Lower lobe of right lung (tissue), 2 donors: ENCODE data around the gene ABO. TPM values are rescaled to one million over a fixed set of nuclear protein-coding genes. Genes with fewer than 3 reads are reported as not detected.
"Not testable (repeated sequence)": the region's sequence is repeated elsewhere in the genome, so short reads cannot be mapped to it uniquely, and the experiment has no call there.

ENCODE experiments used
- ATAC-seq, 2 donors: fragments of 200-7000 bp; cut with Tn5 transposase; one replicate each; pipeline ENCODE4 v1.9.1; 2020 to 2022; ENCODE audit warnings: mild to moderate bottlenecking in 2 of 2, moderate library complexity in 2 of 2
- DNase-seq: peaks from one replicate; pipeline ENCODE4 v3.0.0-alpha.2; 2020
- H3K27ac ChIP-seq: fragments of 200-600 bp; one replicate; pipeline ENCODE4 v1.8.0; 2022
- H3K27me3 ChIP-seq: fragments of 200-600 bp; one replicate; pipeline ENCODE4 v1.8.0; 2022; ENCODE audit warnings: low read depth
- H3K36me3 ChIP-seq: fragments of 200-600 bp; one replicate; pipeline ENCODE4 v1.8.0; 2022; ENCODE audit warnings: mild to moderate bottlenecking
- H3K4me1 ChIP-seq: fragments of 200-600 bp; one replicate; pipeline ENCODE4 v1.8.0; 2022
- H3K4me3 ChIP-seq: fragments of 200-600 bp; one replicate; pipeline ENCODE4 v1.8.0; 2022; ENCODE audit warnings: mild to moderate bottlenecking
- H3K9me3 ChIP-seq: fragments of 200-600 bp; one replicate; pipeline ENCODE4 v1.8.0; 2022
- intact Hi-C: fragments of 100-400 bp; cut with DNase I; formaldehyde crosslinking; loops from one replicate; pipeline ENCODE4 v1.11.0; 2022
- total RNA-seq: library from RNA; stranded (reverse); fragmentation: NEBNext Ultra II Directional; extraction: Animal tissue kit (Norgen Biotek cat#: 25700); gene quantifications from one replicate; pipeline ENCODE4 v1.2.1, GENCODE V29; 2021
- TF ChIP-seq, protein P1 (sequence below): fragments of 200-600 bp; IDR thresholded peaks from one replicate; pipeline ENCODE4 v1.8.0; 2022; ENCODE audit warnings: antibody characterized with exemption, mild to moderate bottlenecking
- donor health status: DM: no; HTN: yes; CAD: no; lungs with severe emphysema.

The ABO gene
- total RNA-seq, 1 donor from 2014 or later: 25.0 TPM

DNA sequence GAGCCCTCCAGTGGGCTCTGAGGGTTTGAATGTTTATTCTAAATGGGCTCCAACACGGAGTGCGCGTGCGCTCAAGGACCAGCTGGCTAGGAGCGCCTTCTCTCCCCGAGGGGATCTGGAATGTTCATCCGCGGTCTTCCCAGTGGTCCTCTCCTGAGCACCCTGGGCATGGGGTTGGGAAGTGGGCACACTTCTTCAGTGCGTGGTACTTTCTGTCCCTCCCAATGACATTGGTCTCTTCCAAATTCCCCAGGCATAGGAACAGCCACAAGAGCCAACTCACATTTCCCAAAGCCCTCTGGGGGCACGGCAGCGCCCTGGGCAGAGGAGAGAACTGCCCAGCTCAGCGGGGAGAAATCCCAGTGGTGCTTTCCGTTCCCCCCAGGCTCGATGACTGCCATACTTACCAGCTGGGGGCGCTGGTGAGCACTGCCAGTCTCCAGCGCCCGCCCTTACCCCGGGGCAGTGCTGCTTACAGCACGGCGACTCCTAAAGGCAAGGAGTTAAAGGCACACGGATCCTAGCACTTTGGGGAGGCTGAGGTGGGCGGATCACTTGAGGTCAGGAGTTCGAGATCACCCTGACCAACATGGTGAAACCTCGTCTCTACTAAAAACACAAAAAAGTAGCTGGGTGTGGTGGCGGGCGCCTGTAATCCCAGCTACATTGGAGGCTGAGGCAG is 36.0 kb downstream of the ABO start:
- no peaks in the 10 kb centered on the region for H3K27me3 ChIP-seq
- TF ChIP-seq, protein P1, sequence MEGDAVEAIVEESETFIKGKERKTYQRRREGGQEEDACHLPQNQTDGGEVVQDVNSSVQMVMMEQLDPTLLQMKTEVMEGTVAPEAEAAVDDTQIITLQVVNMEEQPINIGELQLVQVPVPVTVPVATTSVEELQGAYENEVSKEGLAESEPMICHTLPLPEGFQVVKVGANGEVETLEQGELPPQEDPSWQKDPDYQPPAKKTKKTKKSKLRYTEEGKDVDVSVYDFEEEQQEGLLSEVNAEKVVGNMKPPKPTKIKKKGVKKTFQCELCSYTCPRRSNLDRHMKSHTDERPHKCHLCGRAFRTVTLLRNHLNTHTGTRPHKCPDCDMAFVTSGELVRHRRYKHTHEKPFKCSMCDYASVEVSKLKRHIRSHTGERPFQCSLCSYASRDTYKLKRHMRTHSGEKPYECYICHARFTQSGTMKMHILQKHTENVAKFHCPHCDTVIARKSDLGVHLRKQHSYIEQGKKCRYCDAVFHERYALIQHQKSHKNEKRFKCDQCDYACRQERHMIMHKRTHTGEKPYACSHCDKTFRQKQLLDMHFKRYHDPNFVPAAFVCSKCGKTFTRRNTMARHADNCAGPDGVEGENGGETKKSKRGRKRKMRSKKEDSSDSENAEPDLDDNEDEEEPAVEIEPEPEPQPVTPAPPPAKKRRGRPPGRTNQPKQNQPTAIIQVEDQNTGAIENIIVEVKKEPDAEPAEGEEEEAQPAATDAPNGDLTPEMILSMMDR: peak; percentile 81
- peaks cover 22% of the 10 kb centered on the region for H3K4me1 ChIP-seq
- DNase-seq (peak; percentile 89), ATAC-seq (peak; percentile 93 to 94)
- H3K36me3 ChIP-seq: no peaks in the 10 kb centered on the region
- H3K27ac ChIP-seq: peak overlapping the region; percentile 79
- intact Hi-C loops: no loop called here
- H3K9me3 ChIP-seq: no peaks in the 10 kb centered on the region
- peak overlapping the region; percentile 53 for H3K4me3 ChIP-seq

DNA sequence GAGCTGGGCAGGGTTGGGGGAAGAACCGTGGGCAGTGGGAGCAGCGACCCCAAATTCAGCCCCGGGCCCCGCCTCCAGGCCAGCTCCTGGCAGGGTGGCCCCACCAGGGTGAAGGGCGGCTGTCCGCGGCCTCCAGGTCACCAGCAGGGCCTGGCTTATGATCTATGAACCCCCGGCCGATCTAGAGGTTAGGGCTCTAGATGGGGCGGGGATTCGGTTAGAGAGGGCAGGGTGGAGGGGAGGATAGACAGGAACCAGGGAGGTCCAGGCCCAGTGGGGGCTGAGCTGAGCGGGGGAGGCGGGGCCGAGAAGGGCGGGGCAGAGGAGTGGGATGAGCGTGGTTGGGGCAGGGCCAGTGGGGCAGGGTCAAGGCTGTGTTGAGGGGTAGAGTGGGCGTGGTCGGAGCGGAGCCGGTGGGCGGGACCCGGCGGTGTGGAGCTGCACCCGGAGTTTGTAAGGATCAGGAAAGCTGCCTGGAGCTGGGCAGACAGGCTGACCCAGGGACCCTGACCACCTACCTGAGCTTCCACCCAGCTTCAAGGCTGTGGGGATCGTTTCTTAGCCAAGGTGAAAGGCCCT is 36.6 kb downstream of the ABO start:
- TF ChIP-seq, protein P1: no peak
- Histone ChIP-seq H3K27me3 (no peaks in the 10 kb centered on the region), H3K36me3 (no peaks in the 10 kb centered on the region), H3K4me3 (peak overlapping the region; percentile 53), H3K4me1 (peaks cover 22% of the 10 kb centered on the region), H3K27ac (peak overlapping the region; percentile 79), H3K9me3 (no peaks in the 10 kb centered on the region)
- DNase-seq: peak; percentile 90
- ATAC-seq: peak; percentile 94 to 95
- intact Hi-C loops: no loop called here

GRCh38 chr9:133237035-133237731 is 37.8 kb downstream of the ABO start:
- Histone ChIP-seq H3K27me3 (no peaks in the 10 kb centered on the region), H3K9me3 (no peaks in the 10 kb centered on the region), H3K4me3 (no peak overlapping the region), H3K27ac (peak overlapping the region; percentile 69), H3K36me3 (no peaks in the 10 kb centered on the region), H3K4me1 (peaks cover 22% of the 10 kb centered on the region)
- TF ChIP-seq, protein P1: no peak
- DNase-seq (peak; percentile 28), ATAC-seq (no peak)
- intact Hi-C loops: no loop called here

DNA sequence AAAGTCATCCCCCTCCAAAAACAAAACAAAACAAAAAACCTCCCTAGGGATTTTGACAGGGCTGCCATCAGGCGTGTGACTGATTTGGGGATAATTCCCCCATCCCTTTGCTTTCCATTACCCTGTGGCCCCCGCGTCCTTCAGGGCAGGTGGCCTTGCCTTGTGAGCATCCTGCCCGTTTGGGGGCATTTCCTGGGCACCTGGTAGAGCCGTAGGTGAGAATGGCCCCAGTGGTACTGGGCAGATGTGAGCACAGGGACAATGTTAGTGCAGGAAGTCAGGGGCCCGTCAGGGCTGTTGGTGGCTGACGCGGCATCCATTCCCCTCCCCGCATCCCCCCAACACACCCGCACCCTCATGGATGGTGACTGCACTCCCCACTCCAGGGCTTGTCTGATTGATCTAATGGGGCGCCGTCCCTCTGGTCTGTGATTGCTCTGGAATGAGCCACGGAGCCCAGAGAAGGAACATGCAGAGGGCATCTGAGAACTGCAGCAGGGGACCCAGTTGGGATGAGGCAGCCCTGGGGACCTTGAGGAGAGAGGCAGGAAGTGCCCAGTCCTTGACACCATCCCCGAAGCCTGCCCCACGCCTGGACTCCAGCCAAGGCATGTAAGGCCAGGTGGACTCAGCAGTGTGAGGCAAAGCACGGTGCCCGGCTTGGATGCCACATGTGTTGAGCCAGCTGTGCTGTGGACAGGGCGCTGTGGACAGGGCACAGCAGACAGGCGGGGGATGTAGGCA is 38.5 kb downstream of the ABO start:
- DNase-seq: peak; percentile 48
- H3K9me3 ChIP-seq, H3K4me3 ChIP-seq, ATAC-seq, H3K27me3 ChIP-seq, intact Hi-C loops, H3K36me3 ChIP-seq: not testable (repeated sequence)
- H3K27ac ChIP-seq: peak overlapping the region; percentile 69
- H3K4me1 ChIP-seq: peaks cover 22% of the 10 kb centered on the region

DNA sequence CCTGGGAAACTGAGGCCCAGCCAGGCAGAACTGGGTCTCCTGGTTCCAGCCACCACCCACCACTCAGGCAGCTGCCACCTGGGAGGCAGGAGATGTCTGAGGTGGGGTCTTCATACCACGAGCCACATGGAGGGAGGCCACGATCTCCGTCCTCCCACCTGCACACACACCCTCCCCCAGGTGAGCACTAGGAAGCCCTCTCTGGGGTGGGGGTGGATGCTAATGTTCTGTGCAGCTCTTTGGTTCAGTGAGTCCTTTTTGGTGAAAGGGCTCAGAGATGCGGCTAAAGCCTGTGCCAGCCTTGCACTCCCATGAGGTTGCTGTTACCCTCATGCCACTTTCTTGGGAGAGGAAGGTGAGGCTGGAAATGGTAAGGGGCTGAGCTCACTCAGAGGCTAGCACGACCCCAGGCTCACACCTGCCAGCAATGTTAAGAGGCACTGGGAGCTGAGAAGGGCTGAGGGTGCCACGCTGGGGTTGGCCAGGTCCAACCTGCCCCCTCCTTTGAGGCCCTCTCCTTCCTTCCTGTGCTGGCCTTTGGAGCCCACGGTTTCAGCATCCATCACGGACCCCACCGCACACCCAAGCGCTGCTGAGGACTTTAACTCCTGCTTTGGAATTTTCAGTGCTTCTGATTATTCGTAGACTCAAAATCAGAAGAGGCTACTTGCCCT is 39.3 kb downstream of the ABO start:
- Histone ChIP-seq H3K4me3 (no peak overlapping the region), H3K9me3 (no peaks in the 10 kb centered on the region), H3K4me1 (peaks cover 22% of the 10 kb centered on the region), H3K27me3 (no peaks in the 10 kb centered on the region), H3K36me3 (no peaks in the 10 kb centered on the region), H3K27ac (no peak overlapping the region)
- TF ChIP-seq, protein P1: no peak
- DNase-seq (no peak), ATAC-seq (no peak)
- intact Hi-C loops: no loop called here
